ENCODE data around the gene GXYLT2. TPM values are rescaled to one million over a fixed set of nuclear protein-coding genes. Genes with fewer than 3 reads are reported as not detected.

The GXYLT2 gene
- total RNA-seq, 1 donor: 77.4 TPM

DNA sequence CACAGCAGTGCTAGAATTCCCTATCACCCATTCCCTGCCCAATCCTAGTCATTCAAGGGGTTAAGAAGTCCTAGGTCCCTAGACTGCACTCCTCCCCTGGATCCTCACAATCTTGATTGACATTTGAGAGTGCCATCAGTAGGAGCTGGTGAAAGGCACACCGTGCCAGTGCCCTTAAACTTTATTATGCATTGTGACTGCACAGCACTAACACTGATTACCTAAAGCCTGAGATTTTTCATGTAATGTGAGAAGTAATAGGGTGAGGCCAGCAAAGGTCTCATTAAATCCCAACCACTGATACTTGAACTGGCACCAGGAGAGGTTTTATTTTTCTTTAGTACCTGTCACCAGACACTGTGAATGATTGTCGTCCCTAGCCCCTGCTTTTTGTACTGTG, 16.3 kb downstream of the GXYLT2 start:
- H3K27ac ChIP-seq (ENCODE audit: low read depth, low read length): no peak overlapping the region
- TF ChIP-seq, protein P1, sequence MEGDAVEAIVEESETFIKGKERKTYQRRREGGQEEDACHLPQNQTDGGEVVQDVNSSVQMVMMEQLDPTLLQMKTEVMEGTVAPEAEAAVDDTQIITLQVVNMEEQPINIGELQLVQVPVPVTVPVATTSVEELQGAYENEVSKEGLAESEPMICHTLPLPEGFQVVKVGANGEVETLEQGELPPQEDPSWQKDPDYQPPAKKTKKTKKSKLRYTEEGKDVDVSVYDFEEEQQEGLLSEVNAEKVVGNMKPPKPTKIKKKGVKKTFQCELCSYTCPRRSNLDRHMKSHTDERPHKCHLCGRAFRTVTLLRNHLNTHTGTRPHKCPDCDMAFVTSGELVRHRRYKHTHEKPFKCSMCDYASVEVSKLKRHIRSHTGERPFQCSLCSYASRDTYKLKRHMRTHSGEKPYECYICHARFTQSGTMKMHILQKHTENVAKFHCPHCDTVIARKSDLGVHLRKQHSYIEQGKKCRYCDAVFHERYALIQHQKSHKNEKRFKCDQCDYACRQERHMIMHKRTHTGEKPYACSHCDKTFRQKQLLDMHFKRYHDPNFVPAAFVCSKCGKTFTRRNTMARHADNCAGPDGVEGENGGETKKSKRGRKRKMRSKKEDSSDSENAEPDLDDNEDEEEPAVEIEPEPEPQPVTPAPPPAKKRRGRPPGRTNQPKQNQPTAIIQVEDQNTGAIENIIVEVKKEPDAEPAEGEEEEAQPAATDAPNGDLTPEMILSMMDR (IDR thresholded peaks at IDR 0.05; ENCODE audit: extremely low read depth, low read depth, low read length): no peak
- no peak overlapping the region for H3K4me2 ChIP-seq (ENCODE audit: insufficient read depth, low read length)
- no peaks in the 10 kb centered on the region for H3K79me2 ChIP-seq (ENCODE audit: insufficient read depth, low read length)
- DNase-seq (ENCODE audit: insufficient read length, low spot score, missing footprints): no peak
- peaks cover 21% of the 10 kb centered on the region for H3K4me1 ChIP-seq (ENCODE audit: insufficient read depth, low read length)
- H3K36me3 ChIP-seq (ENCODE audit: insufficient read depth, low read length): no peaks in the 10 kb centered on the region
- no peaks in the 10 kb centered on the region for H3K9me3 ChIP-seq (ENCODE audit: low read depth, low read length)
- no peak overlapping the region for H2AFZ ChIP-seq (ENCODE audit: low read length)
- H3K4me3 ChIP-seq (ENCODE audit: insufficient read depth, low read length): no peak overlapping the region
- H4K20me1 ChIP-seq (ENCODE audit: insufficient read depth, low read length): peaks cover 10% of the 10 kb centered on the region
- no peaks in the 10 kb centered on the region for H3K27me3 ChIP-seq (ENCODE audit: insufficient read depth, low read length)

DNA sequence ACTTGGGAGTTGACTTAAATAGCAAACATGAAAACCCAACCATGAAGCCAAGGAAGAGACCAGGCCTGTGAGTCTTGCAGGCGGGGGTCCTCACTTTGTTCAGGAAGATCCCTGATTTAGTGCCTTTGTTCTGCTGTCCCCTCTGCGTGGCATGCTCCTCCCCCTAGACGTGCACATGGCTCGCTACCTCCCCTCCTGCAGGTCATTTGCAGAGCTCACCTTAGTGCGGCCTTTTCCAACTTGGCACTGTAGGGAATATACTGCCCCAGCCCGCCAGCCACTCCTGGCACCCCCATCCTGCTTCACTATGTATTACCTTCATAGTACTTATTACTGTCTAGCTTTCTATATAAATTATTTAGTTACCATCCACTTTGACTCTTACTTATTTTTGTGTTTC, 18.3 kb downstream of the GXYLT2 start:
- Histone ChIP-seq H3K79me2 (ENCODE audit: insufficient read depth, low read length) (no peaks in the 10 kb centered on the region), H3K36me3 (ENCODE audit: insufficient read depth, low read length) (no peaks in the 10 kb centered on the region), H3K27ac (ENCODE audit: low read depth, low read length) (no peak overlapping the region), H3K9me3 (ENCODE audit: low read depth, low read length) (no peaks in the 10 kb centered on the region), H3K27me3 (ENCODE audit: insufficient read depth, low read length) (no peaks in the 10 kb centered on the region), H3K4me2 (ENCODE audit: insufficient read depth, low read length) (no peak overlapping the region), H3K4me1 (ENCODE audit: insufficient read depth, low read length) (peaks cover 21% of the 10 kb centered on the region), H4K20me1 (ENCODE audit: insufficient read depth, low read length) (peaks cover 10% of the 10 kb centered on the region), H2AFZ (ENCODE audit: low read length) (no peak overlapping the region), H3K4me3 (ENCODE audit: insufficient read depth, low read length) (no peak overlapping the region)
- TF ChIP-seq, protein P1 (IDR thresholded peaks at IDR 0.05; ENCODE audit: extremely low read depth, low read depth, low read length): no peak
- no peak for DNase-seq (ENCODE audit: insufficient read length, low spot score, missing footprints)

DNA sequence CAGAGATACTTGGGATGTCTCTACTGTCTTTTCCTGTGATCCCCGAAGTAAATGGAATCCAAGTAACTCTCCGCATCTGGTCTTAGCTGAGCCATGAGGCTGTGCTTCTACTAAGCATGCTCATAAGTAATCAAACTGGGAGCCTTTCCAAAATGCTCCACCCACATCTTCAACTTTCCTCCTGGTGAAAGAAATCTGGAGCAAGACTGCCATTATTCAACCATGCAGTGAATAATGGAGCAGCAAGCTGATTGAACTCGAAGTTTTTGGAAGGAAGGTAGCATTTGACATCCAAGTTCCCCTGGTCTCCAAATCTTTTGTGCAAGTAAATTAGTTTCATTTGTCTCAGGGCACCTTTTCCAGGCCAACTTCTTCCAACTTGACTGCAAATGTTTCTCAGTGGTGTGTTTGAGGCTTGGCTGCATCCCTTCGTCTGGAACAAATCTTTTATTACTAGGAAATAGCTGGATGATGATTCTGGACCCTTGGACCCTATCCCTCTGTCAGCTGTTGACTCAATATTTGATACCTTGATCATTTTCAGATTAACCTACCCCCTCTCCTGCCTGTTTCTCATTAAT, 19.4 kb downstream of the GXYLT2 start:
- H4K20me1 ChIP-seq (ENCODE audit: insufficient read depth, low read length): peaks cover 10% of the 10 kb centered on the region
- H3K4me3 ChIP-seq (ENCODE audit: insufficient read depth, low read length): peak overlapping the region; percentile 6
- H3K27me3 ChIP-seq (ENCODE audit: insufficient read depth, low read length): no peaks in the 10 kb centered on the region
- no peak overlapping the region for H2AFZ ChIP-seq (ENCODE audit: low read length)
- peaks cover 21% of the 10 kb centered on the region for H3K4me1 ChIP-seq (ENCODE audit: insufficient read depth, low read length)
- no peaks in the 10 kb centered on the region for H3K79me2 ChIP-seq (ENCODE audit: insufficient read depth, low read length)
- H3K27ac ChIP-seq (ENCODE audit: low read depth, low read length): peak overlapping the region; percentile 56
- TF ChIP-seq, protein P1 (IDR thresholded peaks at IDR 0.05; ENCODE audit: extremely low read depth, low read depth, low read length): no peak
- H3K9me3 ChIP-seq (ENCODE audit: low read depth, low read length): no peaks in the 10 kb centered on the region
- peak overlapping the region; percentile 50 for H3K4me2 ChIP-seq (ENCODE audit: insufficient read depth, low read length)
- H3K36me3 ChIP-seq (ENCODE audit: insufficient read depth, low read length): no peaks in the 10 kb centered on the region
- DNase-seq (ENCODE audit: insufficient read length, low spot score, missing footprints): peak; percentile 62

DNA sequence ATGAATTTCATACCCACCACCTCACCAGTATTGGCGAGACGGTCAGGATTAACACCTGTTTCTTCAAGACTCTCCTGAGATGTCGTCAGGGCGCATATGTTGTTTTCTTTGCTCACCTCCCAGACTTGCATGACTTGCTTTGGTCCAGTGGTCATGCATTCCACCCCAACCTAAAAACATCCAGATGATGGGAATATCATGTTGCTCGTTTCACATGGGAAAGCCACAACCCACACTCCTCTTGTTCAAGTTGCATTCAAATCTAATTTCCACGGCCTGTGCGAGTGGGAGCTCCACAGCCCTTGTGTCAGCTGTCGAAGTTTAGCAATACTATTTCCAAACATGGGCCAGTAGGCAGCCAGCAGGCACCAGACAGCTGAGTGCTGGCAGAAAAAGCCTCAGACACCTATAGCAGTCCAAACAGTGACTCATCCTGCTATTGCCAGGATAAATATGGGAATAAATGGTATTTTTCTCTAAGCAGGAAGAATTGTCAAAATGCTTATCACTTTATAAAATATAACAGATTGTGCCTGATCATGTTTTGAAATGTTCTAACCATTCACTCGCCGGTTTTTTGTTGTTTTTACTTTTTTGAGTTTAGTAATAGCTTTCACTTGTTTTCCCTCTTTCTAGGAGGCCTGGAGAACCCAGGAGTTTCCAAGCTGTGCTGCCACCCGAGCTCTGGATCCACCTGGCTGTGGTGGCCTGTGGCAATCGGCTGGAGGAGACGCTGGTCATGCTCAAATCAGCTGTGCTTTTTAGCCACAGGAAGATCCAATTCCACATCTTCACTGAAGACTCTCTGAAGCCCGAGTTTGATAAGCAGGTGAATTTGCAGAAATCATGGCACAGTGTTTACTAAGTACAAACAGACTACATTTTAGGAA, 20.1 kb downstream of the GXYLT2 start:
- peak; percentile 87 for DNase-seq (ENCODE audit: insufficient read length, low spot score, missing footprints)
- Histone ChIP-seq H3K27me3 (ENCODE audit: insufficient read depth, low read length) (no peaks in the 10 kb centered on the region), H3K4me2 (ENCODE audit: insufficient read depth, low read length) (peak overlapping the region; percentile 50), H3K79me2 (ENCODE audit: insufficient read depth, low read length) (no peaks in the 10 kb centered on the region), H3K27ac (ENCODE audit: low read depth, low read length) (peak overlapping the region; percentile 56), H3K4me3 (ENCODE audit: insufficient read depth, low read length) (peak overlapping the region; percentile 6), H2AFZ (ENCODE audit: low read length) (no peak overlapping the region), H3K36me3 (ENCODE audit: insufficient read depth, low read length) (no peaks in the 10 kb centered on the region), H3K4me1 (ENCODE audit: insufficient read depth, low read length) (peaks cover 21% of the 10 kb centered on the region), H4K20me1 (ENCODE audit: insufficient read depth, low read length) (peaks cover 10% of the 10 kb centered on the region), H3K9me3 (ENCODE audit: low read depth, low read length) (no peaks in the 10 kb centered on the region)
- TF ChIP-seq, protein P1 (IDR thresholded peaks at IDR 0.05; ENCODE audit: extremely low read depth, low read depth, low read length): no peak

Data from osteoblast (primary cell).